GM23338 (cell line): ENCODE data around the gene DENND5A. TPM values are rescaled to one million over a fixed set of nuclear protein-coding genes. Genes with fewer than 3 reads are reported as not detected.
A peak's percentile ranks its signal among the peaks of the same experiment; 100 is the strongest.

Source experiments
- ATAC-seq: fragments of 200-7000 bp; cut with Tn5 transposase; 3 replicates; pipeline ENCODE4 v1.9.1; 2020
- DNase-seq: peaks from one replicate; pipeline ENCODE4 v3.0.0-alpha.2; 2015; ENCODE audit warnings: low spot score
- H2AFZ ChIP-seq: fragments of 200-600 bp; sonication (generic); 2 replicates; pipeline ENCODE4 v1.8.0; 2016; ENCODE audit warnings: antibody characterized with exemption, mild to moderate bottlenecking, moderate library complexity
- H3F3A ChIP-seq: fragments of 200-600 bp; sonication (generic); replicated peaks from 2 replicates; pipeline ENCODE4 v1.8.0; 2017; ENCODE audit warnings: antibody characterized with exemption, mixed run types, low read depth
- H3K27ac ChIP-seq: fragments of 200-600 bp; sonication (generic); 2 replicates; pipeline ENCODE4 v1.6.1; 2016; ENCODE audit warnings: low read depth
- H3K27me3 ChIP-seq: fragments of 200-600 bp; sonication (generic); 2 replicates; pipeline ENCODE4 v1.8.0; 2016; ENCODE audit warnings: mild to moderate bottlenecking, mixed run types, moderate library complexity; ENCODE audit not compliant: insufficient read depth
- H3K36me3 ChIP-seq: fragments of 200-600 bp; sonication (generic); 2 replicates; pipeline ENCODE4 v1.8.0; 2016; ENCODE audit warnings: mild to moderate bottlenecking; ENCODE audit not compliant: insufficient read depth
- H3K4me1 ChIP-seq: fragments of 200-600 bp; sonication (generic); 2 replicates; pipeline ENCODE4 v1.8.0; 2016; ENCODE audit warnings: mild to moderate bottlenecking, moderate library complexity; ENCODE audit not compliant: insufficient read depth
- H3K4me2 ChIP-seq: fragments of 200-600 bp; sonication (generic); 2 replicates; pipeline ENCODE4 v1.7.1; 2017; ENCODE audit warnings: mixed run types
- H3K4me3 ChIP-seq: fragments of 200-600 bp; sonication (generic); 2 replicates; pipeline ENCODE4 v1.6.1; 2016; ENCODE audit warnings: mixed run types
- H3K79me2 ChIP-seq: fragments of 200-600 bp; sonication (generic); replicated peaks from 2 replicates; pipeline ENCODE4 v1.8.0; 2017; ENCODE audit warnings: mild to moderate bottlenecking; ENCODE audit not compliant: insufficient read depth
- H3K9me2 ChIP-seq: fragments of 200-600 bp; sonication (generic); 2 replicates; pipeline ENCODE4 v1.8.0; 2017; ENCODE audit not compliant: insufficient read depth
- H4K20me1 ChIP-seq: fragments of 200-600 bp; sonication (generic); replicated peaks from 2 replicates; pipeline ENCODE4 v1.8.0; 2017; ENCODE audit warnings: mild to moderate bottlenecking; ENCODE audit not compliant: insufficient read depth
- H3K27ac Mint-ChIP-seq: 2 replicates; pipeline ENCODE4 v1.8.0; 2020; ENCODE audit warnings: inconsistent platforms, mild to moderate bottlenecking, moderate library complexity, mixed read lengths
- H3K27me3 Mint-ChIP-seq: 3 replicates; pipeline ENCODE4 v1.8.0; 2022; ENCODE audit warnings: low read depth, mild to moderate bottlenecking, moderate library complexity, mixed read lengths, inconsistent platforms; ENCODE audit not compliant: insufficient read depth, poor library complexity
- H3K36me3 Mint-ChIP-seq: 3 replicates; pipeline ENCODE4 v1.8.0; 2021; ENCODE audit warnings: low read depth, mild to moderate bottlenecking, inconsistent platforms, moderate library complexity, mixed read lengths
- H3K4me1 Mint-ChIP-seq: 3 replicates; pipeline ENCODE4 v1.8.0; 2020; ENCODE audit warnings: mild to moderate bottlenecking, inconsistent platforms, mixed read lengths
- H3K4me3 Mint-ChIP-seq: 3 replicates; pipeline ENCODE4 v1.8.0; 2021; ENCODE audit warnings: moderate library complexity, mild to moderate bottlenecking, inconsistent platforms, mixed read lengths
- H3K9me3 Mint-ChIP-seq: 3 replicates; pipeline ENCODE4 v1.8.0; 2020; ENCODE audit warnings: moderate library complexity, mild to moderate bottlenecking, inconsistent platforms, mixed read lengths
- CREB1 ChIP-seq: fragments of 250-450 bp; sonication (Bioruptor Pico); IDR thresholded peaks from 2 replicates; pipeline ENCODE4 v1.5.0; 2020; ENCODE audit warnings: low read depth, mild to moderate bottlenecking, moderate library complexity
- CTCF ChIP-seq, 2 experiments: fragments of 200-600 bp in 1 of 2; sonication (generic) in 1 of 2; conservative IDR thresholded peaks; 2 replicates each; pipeline versions ENCODE4 v1.5.1 to v1.6.1; 2016 to 2017; ENCODE audit warnings: antibody characterized with exemption in 2 of 2, low read depth in 2 of 2, mild to moderate bottlenecking in 2 of 2, moderate library complexity in 1 of 2
- EZH2phosphoT487 ChIP-seq: fragments of 200-600 bp; sonication (generic); IDR thresholded peaks from one replicate; pipeline ENCODE4 v1.8.1; 2018; ENCODE audit warnings: antibody characterized with exemption; ENCODE audit not compliant: unreplicated experiment
- JUNB ChIP-seq: IDR thresholded peaks from one replicate; pipeline ENCODE4 v1.6.1; 2016; ENCODE audit warnings: antibody characterized with exemption; ENCODE audit not compliant: unreplicated experiment
- NANOG ChIP-seq: IDR thresholded peaks from 2 replicates; pipeline ENCODE4 v1.6.1; 2016; ENCODE audit warnings: antibody characterized with exemption, borderline replicate concordance
- REST ChIP-seq: IDR thresholded peaks from one replicate; pipeline ENCODE4 v1.6.1; 2018; ENCODE audit warnings: antibody characterized with exemption; ENCODE audit not compliant: unreplicated experiment
- STAT1 ChIP-seq: IDR thresholded peaks from one replicate; pipeline ENCODE4 v1.6.1; 2016; ENCODE audit warnings: antibody characterized with exemption; ENCODE audit not compliant: unreplicated experiment
- ZNF331 ChIP-seq: fragments of 250-450 bp; sonication (Bioruptor Pico); IDR thresholded peaks from 2 replicates; pipeline ENCODE4 v1.5.0; 2020; ENCODE audit warnings: low read depth, mild to moderate bottlenecking, moderate library complexity
- polyA plus RNA-seq: library from polyadenylated mRNA; unstranded; fragments of >200 nt; fragmentation: Nextera tagmentation; extraction: Ambion mirVana; gene quantifications from 2 replicates; pipeline ENCODE4 v1.2.1, GENCODE V29; 2016
- total RNA-seq: library from RNA; depleted of rRNA; stranded (reverse); fragments of >200 nt; shearing (Covaris generic); gene quantifications from 2 replicates; pipeline ENCODE4 v1.2.3, GENCODE V29; 2014

DENND5A gene
- total and polyA plus RNA-seq, 2 experiments from 2014 or later: 28.1 to 56.3 TPM

- Histone ChIP-seq H3K9me2 (no peaks in the 10 kb centered on the region), H3K36me3 (no peaks in the 10 kb centered on the region), H3K4me2 (no peak overlapping the region), H3K4me1 (no peaks in the 10 kb centered on the region), H3K4me3 (no peak overlapping the region), H4K20me1 (no peaks in the 10 kb centered on the region), H3F3A (0 out of 2 replicates have a peak, but pooled peaks cover 5% of the 10 kb centered on the region), H3K27ac (no peak overlapping the region), H2AFZ (no peak overlapping the region), H3K27me3 (peaks cover 16% of the 10 kb centered on the region), H3K79me2 (no peaks in the 10 kb centered on the region)
- H3K27me3 Mint-ChIP-seq: peaks cover 20% of the 10 kb centered on the region
- H3K4me1 Mint-ChIP-seq: peaks cover 9% of the 10 kb centered on the region; the same call in 2 of the 3 replicates
- ATAC-seq: no peak
- H3K36me3 Mint-ChIP-seq: no peaks in the 10 kb centered on the region; the same call in 2 of the 3 replicates
- no peaks in the 10 kb centered on the region for H3K9me3 Mint-ChIP-seq
- TF ChIP-seq JUNB (no peak), ZNF331 (CRISPR knock-in tag) (no peak), CTCF (conservative IDR thresholded peaks at IDR 0.05; ENCODE audit: low read depth in 2 of 2) (no peak), NANOG (no peak), CREB1 (no peak), REST (no peak), EZH2phosphoT487 (no peak)
- no peak overlapping the region; the same call in 2 of the 3 replicates for H3K4me3 Mint-ChIP-seq
- H3K27ac Mint-ChIP-seq: no peak overlapping the region
- no peak for DNase-seq
Observed at GRCh38 chr11:9096427-9096826, 168.7 kb downstream of the DENND5A start.

- H2AFZ ChIP-seq: no peak overlapping the region
- H3K4me1 Mint-ChIP-seq: peaks cover 13% of the 10 kb centered on the region
- 0 out of 2 replicates have a peak, but pooled peaks cover 5% of the 10 kb centered on the region for H3F3A ChIP-seq
- ATAC-seq: no peak
- no peaks in the 10 kb centered on the region for H3K36me3 ChIP-seq
- peak; percentile 35 for DNase-seq
- TF ChIP-seq STAT1: no peak
- TF ChIP-seq CTCF (conservative IDR thresholded peaks at IDR 0.05; ENCODE audit: low read depth in 2 of 2): peak; percentile 45 to 81
- H3K9me3 Mint-ChIP-seq: no peaks in the 10 kb centered on the region
- H3K79me2 ChIP-seq: no peaks in the 10 kb centered on the region
- H3K36me3 Mint-ChIP-seq: no peaks in the 10 kb centered on the region; the same call in 2 of the 3 replicates
- no peaks in the 10 kb centered on the region for H3K4me1 ChIP-seq
- no peak overlapping the region for H3K4me3 ChIP-seq
- peaks cover 24% of the 10 kb centered on the region for H3K27me3 Mint-ChIP-seq
- H3K27me3 ChIP-seq: peaks cover 25% of the 10 kb centered on the region
- H3K4me3 Mint-ChIP-seq: no peak overlapping the region
- no peaks in the 10 kb centered on the region for H3K9me2 ChIP-seq
- no peak overlapping the region for H3K27ac Mint-ChIP-seq
- no peak overlapping the region for H3K27ac ChIP-seq
- no peaks in the 10 kb centered on the region for H4K20me1 ChIP-seq
- no peak overlapping the region for H3K4me2 ChIP-seq
Observed at GRCh38 chr11:9095421-9095820, 169.7 kb downstream of the DENND5A start.
